Uterine smooth muscle cell (primary cell): ENCODE results near the gene TRMT10C. TPM values are rescaled to one million over a fixed set of nuclear protein-coding genes. Genes with fewer than 3 reads are reported as not detected.

ENCODE experiments used
- total RNA-seq: library from RNA; depleted of rRNA; stranded (reverse); fragments of >200 nt; gene quantifications from 2 replicates; pipeline ENCODE4 v1.2.3, GENCODE V29; 2014

Gene TRMT10C
- 23.9 and 33.5 TPM in 2 replicates for total RNA-seq

GRCh38 chr3:101561630-101562328 lies at the start of gene TRMT10C:
Gene TRMT10C, plus strand, starts transcription at chr3:101561868. Its CDS starts 2,914 bp downstream, at chr3:101564782.

GRCh38 chr3:101512646-101513418 lies 48.8 kb upstream of the TRMT10C start, which contains the start of gene SENP7:
Gene SENP7, minus strand, starts transcription at chr3:101513212. Its CDS starts 82 bp downstream, at chr3:101513130.

GRCh38 chr3:101573449-101574387 lies 12.1 kb downstream of the TRMT10C start, which contains the start of gene PCNP:
Gene PCNP, plus strand, starts transcription at chr3:101574180. Its CDS starts 36 bp downstream, at chr3:101574216.

Other genes with a start within 250 kb of the TRMT10C start
- gene IMPG2, start 241.3 kb upstream of the TRMT10C start, total RNA-seq, result 0.25 and 0.44 TPM in 2 replicates
- 13.9 and 14.7 TPM in 2 replicates for gene SENP7, start 48.7 kb upstream of the TRMT10C start, total RNA-seq
- gene PCNP, start 12.3 kb downstream of the TRMT10C start, total RNA-seq, result 116 and 119 TPM in 2 replicates
- gene ZBTB11, start 115.3 kb downstream of the TRMT10C start, total RNA-seq, result 28.4 and 29.0 TPM in 2 replicates
- 1,440 and 1,444 TPM in 2 replicates for gene RPL24, start 124.8 kb downstream of the TRMT10C start, total RNA-seq
- gene CEP97, start 162.7 kb downstream of the TRMT10C start, total RNA-seq, result 13.4 and 25.7 TPM in 2 replicates
- gene NXPE3, start 217.3 kb downstream of the TRMT10C start, total RNA-seq, result 25.2 and 34.0 TPM in 2 replicates